Thyroid gland (tissue), 4 donors: ENCODE results near the gene CPLANE2. TPM values are rescaled to one million over a fixed set of nuclear protein-coding genes. Genes with fewer than 3 reads are reported as not detected.

Source experiments
- DNase-seq, 2 donors: peaks; one replicate each; pipeline ENCODE4 v3.0.0-alpha.2; 2019
- H3K27ac ChIP-seq, 3 donors: fragments of 200-600 bp; sonication (generic); 1 replicate in 2 of 3; 2 replicates in 1 of 3; pipeline ENCODE4 v1.5.1; 2016 to 2019; ENCODE audit warnings: mild to moderate bottlenecking in 1 of 3, moderate library complexity in 1 of 3
- H3K27me3 ChIP-seq: fragments of 200-600 bp; sonication (generic); one replicate; pipeline ENCODE4 v1.5.1; 2019
- H3K36me3 ChIP-seq, 2 donors: fragments of 200-600 bp; sonication (generic); one replicate each; pipeline ENCODE4 v1.5.1; 2016 to 2019
- H3K4me1 ChIP-seq, 2 donors: fragments of 200-600 bp; sonication (generic); one replicate each; pipeline ENCODE4 v1.5.1; 2017 to 2019
- H3K4me3 ChIP-seq, 3 donors: fragments of 200-600 bp; sonication (generic); replicated peaks in 1 of 3; 1 replicate in 2 of 3; 2 replicates in 1 of 3; pipeline ENCODE4 v1.5.1; 2016; ENCODE audit warnings: mild to moderate bottlenecking in 1 of 3
- H3K9me3 ChIP-seq: fragments of 200-600 bp; sonication (generic); one replicate; pipeline ENCODE4 v1.5.1; 2017
- POLR2A ChIP-seq, 2 donors: fragments of 450-650 bp; IDR thresholded peaks; one replicate each; pipeline ENCODE4 v1.6.1; 2017; ENCODE audit warnings: antibody characterized with exemption in 2 of 2, mild to moderate bottlenecking in 2 of 2, moderate library complexity in 1 of 2
- WGBS, 2 donors: methylation state at CpG; one replicate each; pipeline ENCODE4 v1.1.5; 2017; 5-methylcytosine and 5-hydroxymethylcytosine counted together
- intact Hi-C: fragments of 100-400 bp; cut with DNase I; formaldehyde crosslinking; loops from one replicate; pipeline ENCODE4 v1.15.1; 2023
- small RNA-seq: library from RNA; depleted of rRNA; stranded (forward); fragments of <200 nt; gene quantifications from one replicate; pipeline ENCODE3, GENCODE V24; 2016
- total RNA-seq, 4 donors: library from RNA; depleted of rRNA; stranded (reverse); fragments of >200 nt; gene quantifications; one replicate each; pipeline ENCODE4 v1.2.3, GENCODE V29; 2016
- TF ChIP-seq, protein P1 (sequence below), 6 experiments: fragments of 200-600 bp in 3 of 6; fragments of 450-650 bp in 3 of 6; sonication (generic) in 3 of 6; IDR thresholded peaks; one replicate each; pipeline ENCODE4 v1.5.1; 2016 to 2019; ENCODE audit warnings: antibody characterized with exemption in 6 of 6, mild to moderate bottlenecking in 2 of 6, inconsistent platforms in 1 of 6, moderate library complexity in 1 of 6

Gene CPLANE2
- total RNA-seq, 4 donors from 2014 or later, result 4.3 to 21.8 (median 15.3) TPM

- H3K4me3 ChIP-seq, result no peak overlapping the region
- intact Hi-C loops, result no loop called here
- whole genome bisulfite sequencing, 2 donors, result 37% methylated on average over 13 of the region's 13 CpGs
- H3K36me3 ChIP-seq, result no peaks in the 10 kb centered on the region
- peak; percentile 73 to 81 for DNase-seq
- no peaks in the 10 kb centered on the region for H3K27me3 ChIP-seq
- TF ChIP-seq POLR2A (IDR thresholded peaks at IDR 0.05), result no peak
- TF ChIP-seq, protein P1, sequence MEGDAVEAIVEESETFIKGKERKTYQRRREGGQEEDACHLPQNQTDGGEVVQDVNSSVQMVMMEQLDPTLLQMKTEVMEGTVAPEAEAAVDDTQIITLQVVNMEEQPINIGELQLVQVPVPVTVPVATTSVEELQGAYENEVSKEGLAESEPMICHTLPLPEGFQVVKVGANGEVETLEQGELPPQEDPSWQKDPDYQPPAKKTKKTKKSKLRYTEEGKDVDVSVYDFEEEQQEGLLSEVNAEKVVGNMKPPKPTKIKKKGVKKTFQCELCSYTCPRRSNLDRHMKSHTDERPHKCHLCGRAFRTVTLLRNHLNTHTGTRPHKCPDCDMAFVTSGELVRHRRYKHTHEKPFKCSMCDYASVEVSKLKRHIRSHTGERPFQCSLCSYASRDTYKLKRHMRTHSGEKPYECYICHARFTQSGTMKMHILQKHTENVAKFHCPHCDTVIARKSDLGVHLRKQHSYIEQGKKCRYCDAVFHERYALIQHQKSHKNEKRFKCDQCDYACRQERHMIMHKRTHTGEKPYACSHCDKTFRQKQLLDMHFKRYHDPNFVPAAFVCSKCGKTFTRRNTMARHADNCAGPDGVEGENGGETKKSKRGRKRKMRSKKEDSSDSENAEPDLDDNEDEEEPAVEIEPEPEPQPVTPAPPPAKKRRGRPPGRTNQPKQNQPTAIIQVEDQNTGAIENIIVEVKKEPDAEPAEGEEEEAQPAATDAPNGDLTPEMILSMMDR (IDR thresholded peaks at IDR 0.05), result no peak
- H3K4me1 ChIP-seq, result peaks cover 10 to 39% of the 10 kb centered on the region in 2 donors
- H3K9me3 ChIP-seq, result no peaks in the 10 kb centered on the region
- peak overlapping the region in 2 of 3 donors; percentile 43 to 56 for H3K27ac ChIP-seq
Measured at GRCh38 chr1:16183179-16183578, 53.8 kb downstream of the CPLANE2 start.

DNA sequence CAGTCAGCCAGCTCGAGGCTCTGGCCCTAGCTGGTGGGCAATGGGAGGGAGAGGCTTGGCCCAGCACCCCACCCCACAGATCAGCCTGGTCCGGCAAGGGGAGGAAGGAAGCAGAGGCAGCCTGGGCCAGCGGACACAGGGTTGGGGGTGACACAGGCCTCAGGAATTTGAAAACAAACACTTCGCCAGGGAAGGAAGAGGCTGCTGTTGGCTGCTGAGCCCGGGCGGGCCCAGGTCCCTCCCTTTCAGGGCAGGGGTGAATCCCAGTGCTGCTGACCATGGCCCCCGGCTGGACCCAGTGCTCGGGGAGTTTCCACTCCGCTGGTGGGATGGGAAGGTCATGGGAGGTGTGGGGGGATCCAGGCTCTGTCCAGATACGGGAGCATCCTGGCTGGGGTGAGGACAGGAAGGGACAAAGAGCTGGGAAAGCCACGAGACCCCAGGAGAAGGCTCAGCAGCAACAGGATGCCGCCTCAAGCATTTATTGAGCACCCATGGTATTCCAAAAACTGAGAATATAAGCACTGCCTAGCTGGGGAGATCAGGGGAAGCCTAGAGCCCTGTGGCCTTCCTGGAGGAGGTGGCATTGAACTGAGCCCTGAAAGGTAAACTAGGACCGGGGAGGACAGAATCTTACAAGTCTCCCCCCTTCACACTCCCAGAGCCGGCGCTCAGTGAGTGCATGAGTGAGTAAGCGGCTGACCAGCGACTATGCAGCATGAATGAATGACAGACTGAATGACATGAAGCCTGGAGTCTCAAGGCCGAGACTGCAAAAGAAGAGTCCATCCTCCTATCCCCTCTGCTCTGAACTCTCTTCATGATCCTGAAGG is 54.9 kb downstream of the CPLANE2 start:
- Histone ChIP-seq H3K27me3 (no peaks in the 10 kb centered on the region), H3K4me1 (peaks cover 8 to 39% of the 10 kb centered on the region in 2 donors), H3K36me3 (no peaks in the 10 kb centered on the region), H3K27ac (peak overlapping the region; percentile 80 to 92 (median 87)), H3K4me3 (no peak overlapping the region), H3K9me3 (no peaks in the 10 kb centered on the region)
- DNase-seq, result peak; percentile 48 to 58
- TF ChIP-seq, protein P1 (IDR thresholded peaks at IDR 0.05), result no peak
- TF ChIP-seq POLR2A (IDR thresholded peaks at IDR 0.05), result no peak
- 65 to 71% methylated on average over 15 to 17 of the region's 18 CpGs for whole genome bisulfite sequencing, 2 donors
- intact Hi-C loops, result no loop called here

Small RNA genes within 50 kb of the gene (small RNA-seq; reads per million reads assigned to genes)
- 0.85 reads per million for gene MT1XP1

Other genes starting within 250 kb of the CPLANE2 start
- under 1 TPM in 2 of 4 donors, not detected in 2; 0.11 to 0.63 TPM for gene SRARP, start 232.9 kb downstream of the CPLANE2 start, total RNA-seq
- 1 to 10 TPM in 3 of 4 donors, under 1 TPM in 1; 0.81 to 9.0 (median 2.9) TPM for gene HSPB7, start 219.1 kb downstream of the CPLANE2 start, total RNA-seq
- gene CLCNKA, start 215.1 kb downstream of the CPLANE2 start, total RNA-seq, result 10 to 100 TPM in 2 of 4 donors, 1 to 10 TPM in 2; 3.9 to 27.1 (median 16.1) TPM
- gene CLCNKB, start 193.4 kb downstream of the CPLANE2 start, total RNA-seq, result 10 to 100 TPM in 3 of 4 donors, 1 to 10 TPM in 1; 7.1 to 42.2 (median 15.4) TPM
- 1 to 10 TPM in 3 of 4 donors, under 1 TPM in 1; 0.42 to 2.7 (median 1.5) TPM for gene FAM131C, start 163.5 kb downstream of the CPLANE2 start, total RNA-seq
- 10 to 100 TPM; 22.3 to 53.2 (median 29.3) TPM for gene EPHA2, start 81.1 kb downstream of the CPLANE2 start, total RNA-seq
- 10 to 100 TPM; 11.9 to 32.3 (median 17.5) TPM for gene ARHGEF19, start 24.5 kb downstream of the CPLANE2 start, total RNA-seq
- gene FBXO42, start 115.3 kb upstream of the CPLANE2 start, total RNA-seq, result 10 to 100 TPM; 24.3 to 41.9 (median 31.9) TPM
- 10 to 100 TPM; 59.4 to 82.8 (median 74.4) TPM for gene SZRD1, start 130.1 kb upstream of the CPLANE2 start, total RNA-seq
- not detected for gene SPATA21, start 200.2 kb upstream of the CPLANE2 start, total RNA-seq
- 10 to 100 TPM; 43.8 to 56.8 (median 48.6) TPM for gene NECAP2, start 203.5 kb upstream of the CPLANE2 start, total RNA-seq